GM06990 (cell line): Measurements from ENCODE around the gene KPNA1.
A peak's percentile ranks its signal among the peaks of the same experiment; 100 is the strongest.
"Not testable (repeated sequence)": the region's sequence is repeated elsewhere in the genome, so short reads cannot be mapped to it uniquely, and the experiment has no call there.

Source experiments
- DNase-seq: peaks from one replicate; pipeline ENCODE4 v3.0.0-alpha.2; 2011; ENCODE audit not compliant: insufficient read length; ENCODE audit errors: extremely low read depth
- H3K27me3 ChIP-seq: replicated peaks from 2 replicates; pipeline ENCODE4 v1.6.0; 2011; ENCODE audit warnings: low read length; ENCODE audit not compliant: control insufficient read depth, insufficient read depth
- H3K36me3 ChIP-seq: 2 replicates; pipeline ENCODE4 v1.5.1; 2011; ENCODE audit warnings: low read length; ENCODE audit not compliant: control insufficient read depth, insufficient read depth
- H3K4me3 ChIP-seq: replicated peaks from 2 replicates; pipeline ENCODE4 v1.5.1; 2011; ENCODE audit warnings: low read depth, mild to moderate bottlenecking, control low read depth, low read length
- TF ChIP-seq, protein P1 (sequence below): IDR thresholded peaks from 2 replicates; pipeline ENCODE4 v1.5.1; 2011; ENCODE audit warnings: low read length, control low read depth, mild to moderate bottlenecking, inconsistent platforms; ENCODE audit not compliant: insufficient read depth, poor library complexity, severe bottlenecking

KPNA1 gene

DNA sequence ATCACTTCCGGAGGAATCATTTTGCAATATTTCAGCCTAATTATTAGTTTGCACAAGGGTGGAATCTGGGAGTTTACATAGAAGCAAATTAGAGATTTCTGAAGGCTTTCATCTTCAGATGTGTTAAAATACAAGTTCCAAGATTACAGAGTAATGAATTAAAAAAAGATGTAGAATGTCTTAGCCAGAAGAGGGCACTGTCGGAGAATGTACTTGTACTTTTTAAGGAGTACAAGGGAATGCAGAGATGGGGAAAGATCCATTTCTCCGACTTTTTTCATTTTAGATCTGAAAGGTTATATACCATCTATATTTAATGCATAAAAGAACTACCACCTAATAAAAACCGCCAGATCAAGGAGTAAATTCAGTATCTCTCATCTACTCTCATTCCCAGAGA is 55.7 kb downstream of the KPNA1 start:
- H3K36me3 ChIP-seq: peaks cover 4% of the 10 kb centered on the region
- TF ChIP-seq, protein P1, sequence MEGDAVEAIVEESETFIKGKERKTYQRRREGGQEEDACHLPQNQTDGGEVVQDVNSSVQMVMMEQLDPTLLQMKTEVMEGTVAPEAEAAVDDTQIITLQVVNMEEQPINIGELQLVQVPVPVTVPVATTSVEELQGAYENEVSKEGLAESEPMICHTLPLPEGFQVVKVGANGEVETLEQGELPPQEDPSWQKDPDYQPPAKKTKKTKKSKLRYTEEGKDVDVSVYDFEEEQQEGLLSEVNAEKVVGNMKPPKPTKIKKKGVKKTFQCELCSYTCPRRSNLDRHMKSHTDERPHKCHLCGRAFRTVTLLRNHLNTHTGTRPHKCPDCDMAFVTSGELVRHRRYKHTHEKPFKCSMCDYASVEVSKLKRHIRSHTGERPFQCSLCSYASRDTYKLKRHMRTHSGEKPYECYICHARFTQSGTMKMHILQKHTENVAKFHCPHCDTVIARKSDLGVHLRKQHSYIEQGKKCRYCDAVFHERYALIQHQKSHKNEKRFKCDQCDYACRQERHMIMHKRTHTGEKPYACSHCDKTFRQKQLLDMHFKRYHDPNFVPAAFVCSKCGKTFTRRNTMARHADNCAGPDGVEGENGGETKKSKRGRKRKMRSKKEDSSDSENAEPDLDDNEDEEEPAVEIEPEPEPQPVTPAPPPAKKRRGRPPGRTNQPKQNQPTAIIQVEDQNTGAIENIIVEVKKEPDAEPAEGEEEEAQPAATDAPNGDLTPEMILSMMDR: peak; percentile 46

GRCh38 chr3:122457706-122458105 is 57.0 kb downstream of the KPNA1 start:
- Histone ChIP-seq H3K36me3 (peaks cover 4% of the 10 kb centered on the region), H3K27me3 (no peaks in the 10 kb centered on the region), H3K4me3 (no peak overlapping the region)
- TF ChIP-seq, protein P1: no peak
- DNase-seq: no peak

More for the DNA sequence above, 55.7 kb downstream of the KPNA1 start:
- no peak for DNase-seq
- H3K4me3 ChIP-seq: no peak overlapping the region
- H3K27me3 ChIP-seq: no peaks in the 10 kb centered on the region

DNA sequence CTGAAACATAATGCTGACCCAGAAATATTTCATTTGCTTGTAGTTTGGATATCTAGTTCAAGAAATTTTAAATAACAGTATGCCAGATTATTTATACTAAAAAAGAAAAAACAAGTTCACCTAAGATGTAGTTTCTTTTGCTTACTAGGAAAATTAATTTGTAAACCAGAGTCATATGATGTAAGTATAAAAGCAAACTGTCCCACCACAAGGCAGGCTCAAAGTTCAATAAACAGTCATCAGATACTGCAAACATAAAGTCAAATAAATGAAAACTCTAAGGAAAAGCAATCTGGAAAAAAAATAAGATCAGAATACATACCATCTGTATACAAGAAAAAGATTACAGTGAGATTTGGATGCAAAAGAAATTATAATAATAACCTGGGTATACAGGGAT is 58.7 kb downstream of the KPNA1 start:
- Histone ChIP-seq H3K36me3 (peaks cover 4% of the 10 kb centered on the region), H3K4me3 (no peak overlapping the region), H3K27me3 (no peaks in the 10 kb centered on the region)
- DNase-seq: no peak
- TF ChIP-seq, protein P1: no peak

DNA sequence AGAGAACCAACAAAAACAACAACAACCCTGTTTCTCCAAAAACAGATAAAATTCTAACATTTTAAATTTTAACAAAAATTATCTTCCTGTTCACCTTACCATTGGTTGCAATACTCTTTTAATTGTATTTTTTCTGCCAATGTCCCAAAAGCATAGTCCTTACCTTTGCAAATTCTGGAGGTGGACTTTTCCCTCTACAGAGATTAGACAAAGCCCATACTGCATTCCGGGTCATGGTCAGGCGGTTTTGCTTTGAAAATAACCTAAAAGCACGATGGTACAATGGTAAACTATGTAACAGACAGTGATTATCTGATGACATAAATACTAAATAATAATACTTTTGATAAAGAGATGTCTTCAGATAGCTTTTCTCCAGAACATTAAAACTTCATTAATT is 63.4 kb downstream of the KPNA1 start:
- TF ChIP-seq, protein P1: no peak
- DNase-seq: no peak
- peaks cover 3% of the 10 kb centered on the region for H3K36me3 ChIP-seq
- no peak overlapping the region for H3K4me3 ChIP-seq
- no peaks in the 10 kb centered on the region for H3K27me3 ChIP-seq

DNA sequence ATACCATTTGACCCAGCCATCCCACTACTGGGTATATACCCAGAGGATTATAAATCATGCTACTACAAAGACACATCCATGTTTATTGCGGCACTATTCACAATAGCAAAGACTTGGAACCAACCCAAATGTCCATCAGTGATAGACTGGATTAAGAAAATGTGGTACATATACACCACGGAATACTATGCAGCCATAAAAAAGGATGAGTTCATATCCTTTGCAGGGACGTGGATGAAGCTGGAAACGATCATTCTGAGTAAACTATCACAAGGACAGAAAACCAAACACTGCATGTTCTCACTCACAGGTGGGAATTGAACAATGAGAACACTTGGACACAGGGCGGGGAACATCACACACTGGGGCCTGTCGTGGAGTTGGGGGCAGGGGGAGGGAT is 66.5 kb downstream of the KPNA1 start:
- H3K36me3 ChIP-seq, DNase-seq, H3K27me3 ChIP-seq, H3K4me3 ChIP-seq: not testable (repeated sequence)

GRCh38 chr3:122444491-122444887 is 70.2 kb downstream of the KPNA1 start:
- not testable (repeated sequence) for H3K4me3 ChIP-seq, DNase-seq, H3K27me3 ChIP-seq, H3K36me3 ChIP-seq

DNA sequence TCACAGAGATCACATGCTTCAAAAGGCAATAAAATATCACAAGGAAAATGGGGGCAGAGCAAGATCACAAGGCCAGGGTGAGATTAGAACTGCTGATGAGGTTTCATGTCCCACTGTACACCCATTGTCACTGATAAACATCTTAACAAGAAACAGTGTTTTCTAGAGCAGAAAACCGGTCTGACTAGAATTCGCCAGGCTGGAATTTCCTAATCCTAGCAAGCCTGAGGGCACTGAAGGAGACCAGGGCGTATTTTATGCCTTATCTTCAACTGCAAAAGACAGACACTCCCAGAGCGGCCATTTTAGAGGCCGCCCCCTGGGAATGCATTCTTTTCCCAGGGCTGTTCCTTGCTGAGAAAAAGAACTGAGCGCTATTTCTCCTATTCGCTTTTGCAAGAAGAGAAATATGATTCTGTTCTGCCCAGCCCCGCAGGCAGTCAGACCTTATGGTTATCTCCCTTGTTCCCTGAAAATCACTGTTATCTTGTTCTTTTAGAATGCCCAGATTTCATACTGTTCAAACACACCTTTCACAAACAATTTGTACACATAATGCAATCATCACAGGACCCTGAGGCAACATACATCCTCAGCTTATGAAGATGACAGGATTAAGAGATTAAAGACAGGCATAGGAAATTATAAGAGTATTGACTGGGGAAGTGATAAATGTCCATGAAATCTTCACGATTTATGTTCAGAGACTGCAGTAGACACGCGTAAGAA is 70.8 kb downstream of the KPNA1 start:
- H3K4me3 ChIP-seq, H3K36me3 ChIP-seq, DNase-seq, H3K27me3 ChIP-seq: not testable (repeated sequence)
